HCT116 (cell line): Measurements from ENCODE around the gene SLC12A5. TPM values are rescaled to one million over a fixed set of nuclear protein-coding genes. Genes with fewer than 3 reads are reported as not detected.

Experiments
- ATAC-seq: fragments of 200-7000 bp; cut with Tn5 transposase; 2 replicates; pipeline ENCODE4 v1.9.1; 2020; ENCODE audit warnings: mild to moderate bottlenecking, moderate library complexity
- BruUV-seq: library from RNA; stranded (reverse); fragments of 400-500 nt; replicated peaks from 2 replicates; lab custom pipeline; 2021; lab: Mats Ljungman, UMichigan
- CTCF ChIA-PET: fragments of 300-600 bp; sonication (Branson Sonifier 250); formaldehyde crosslinking; loops from one replicate; lab custom pipeline; 2021; ENCODE audit warnings: antibody characterized with exemption; lab: Charles Lee
- POLR2A ChIA-PET: fragments of 300-600, 350-600 bp; sonication (Branson Sonifier 250); formaldehyde crosslinking; loops from one replicate; lab custom pipeline; 2021; ENCODE audit warnings: antibody characterized with exemption; lab: Charles Lee
- RAD21 ChIA-PET, 2 experiments: fragments of 300-600 bp; sonication (Branson Sonifier 250); formaldehyde crosslinking; loops; one replicate each; lab custom pipeline; 2023; ENCODE audit warnings: low total read pairs in 2 of 2; ENCODE audit not compliant: uncharacterized antibody in 2 of 2, unreplicated experiment in 2 of 2, low non-redundant PET in 1 of 2; lab: Charles Lee
- DNase-seq: peaks from one replicate; pipeline ENCODE4 v3.0.0-alpha.2; 2010; ENCODE audit warnings: low read depth, low spot score
- H2AFZ ChIP-seq: fragments of 200-600 bp; shearing (Covaris generic), sonication (generic); 2 replicates; pipeline ENCODE4 v1.6.1; 2017; ENCODE audit warnings: low read depth, mixed run types, mixed read lengths, antibody characterized with exemption, low read length; ENCODE audit not compliant: poor library complexity, severe bottlenecking
- H3K27ac ChIP-seq: 2 replicates; pipeline ENCODE4 v1.5.1; 2012; ENCODE audit warnings: low read depth, low read length
- H3K27me3 ChIP-seq: fragments of 200-600 bp; sonication (generic); 2 replicates; pipeline ENCODE4 v1.6.1; 2016; ENCODE audit warnings: mixed run types, low read length, mixed read lengths; ENCODE audit not compliant: insufficient read depth
- H3K36me3 ChIP-seq, 2 experiments: fragments of 200-500 bp in 1 of 2; fragments of 200-600 bp in 1 of 2; sonication (Bioruptor generic) in 1 of 2; sonication (generic) in 1 of 2; 2 replicates each; pipeline versions ENCODE4 v1.5.1 to v1.6.1; 2014 to 2016; ENCODE audit warnings: low read length in 2 of 2, inconsistent platforms in 1 of 2, mixed read lengths in 1 of 2, mixed run types in 1 of 2; ENCODE audit not compliant: insufficient read depth in 2 of 2, control insufficient read depth in 1 of 2
- H3K4me1 ChIP-seq, 2 experiments: fragments of 200-600 bp in 1 of 2; sonication (generic) in 1 of 2; 2 replicates each; pipeline versions ENCODE4 v1.5.1 to v1.6.1; 2012 to 2017; ENCODE audit warnings: low read length in 2 of 2, inconsistent platforms in 1 of 2, mild to moderate bottlenecking in 1 of 2, mixed read lengths in 1 of 2, mixed run types in 1 of 2, moderate library complexity in 1 of 2; ENCODE audit not compliant: insufficient read depth in 2 of 2, control insufficient read depth in 1 of 2
- H3K4me2 ChIP-seq: fragments of 200-600 bp; sonication (generic); 2 replicates; pipeline ENCODE4 v1.6.1; 2017; ENCODE audit warnings: mixed run types, low read length, mixed read lengths
- H3K4me3 ChIP-seq, 2 experiments: fragments of 200-600 bp in 1 of 2; sonication (generic) in 1 of 2; replicated peaks in 1 of 2; 2 replicates each; pipeline ENCODE4 v1.5.1; 2011 to 2016; ENCODE audit warnings: low read length in 2 of 2, control low read depth in 1 of 2, low read depth in 1 of 2, mild to moderate bottlenecking in 1 of 2, mixed read lengths in 1 of 2, mixed run types in 1 of 2
- H3K79me2 ChIP-seq: fragments of 200-600 bp; sonication (generic); 2 replicates; pipeline ENCODE4 v1.6.1; 2017; ENCODE audit warnings: mild to moderate bottlenecking, mixed run types, low read length, moderate library complexity, mixed read lengths; ENCODE audit not compliant: insufficient read depth
- H3K9ac ChIP-seq: fragments of 200-600 bp; sonication (generic); 2 replicates; pipeline ENCODE4 v1.6.1; 2016; ENCODE audit warnings: low read length, mixed read lengths
- H3K9me2 ChIP-seq: fragments of 200-600 bp; sonication (generic), shearing (Covaris generic); 2 replicates; pipeline ENCODE4 v1.6.1; 2017; ENCODE audit warnings: mixed run types, mild to moderate bottlenecking, moderate library complexity; ENCODE audit not compliant: insufficient read depth
- H3K9me3 ChIP-seq, 2 experiments: fragments of 200-500 bp in 1 of 2; fragments of 200-600 bp in 1 of 2; sonication (Bioruptor generic) in 1 of 2; sonication (generic) in 1 of 2; 2 replicates each; pipeline ENCODE4 v1.6.1; 2014 to 2017; ENCODE audit warnings: low read length in 2 of 2, mixed read lengths in 2 of 2, inconsistent platforms in 1 of 2, low read depth in 1 of 2, mild to moderate bottlenecking in 1 of 2, mixed run types in 1 of 2, moderate library complexity in 1 of 2; ENCODE audit not compliant: control insufficient read depth in 1 of 2, insufficient read depth in 1 of 2
- H4K20me1 ChIP-seq: fragments of 200-600 bp; sonication (generic), shearing (Covaris generic); 2 replicates; pipeline ENCODE4 v1.6.1; 2017; ENCODE audit warnings: mixed run types, mild to moderate bottlenecking, moderate library complexity; ENCODE audit not compliant: insufficient read depth
- ATF3 ChIP-seq: IDR thresholded peaks from 2 replicates; pipeline ENCODE4 v1.6.1; 2012
- JUND ChIP-seq: IDR thresholded peaks from 2 replicates; pipeline ENCODE4 v1.6.1; 2012
- RAD21 ChIP-seq: IDR thresholded peaks from 2 replicates; pipeline ENCODE4 v1.6.1; 2012; ENCODE audit warnings: low read depth, mild to moderate bottlenecking
- SP1 ChIP-seq: IDR thresholded peaks from 2 replicates; pipeline ENCODE4 v1.6.1; 2012; ENCODE audit warnings: low read depth
- ZNF274 ChIP-seq: fragments of 200-500 bp; sonication (Bioruptor generic); IDR thresholded peaks from 2 replicates; pipeline ENCODE4 v1.6.1; 2014; ENCODE audit warnings: mild to moderate bottlenecking, low read depth, low read length, inconsistent platforms
- intact Hi-C: fragments of 100-400 bp; cut with micrococcal nuclease; formaldehyde crosslinking; loops from 2 replicates; pipeline ENCODE4 v1.10.0; 2022
- total RNA-seq: library from RNA; stranded (reverse); gene quantifications from one replicate; pipeline ENCODE4 v1.2.1, GENCODE V29; 2021; ENCODE audit not compliant: unreplicated experiment
- TF ChIP-seq, protein P1 (sequence below): IDR thresholded peaks from 2 replicates; pipeline ENCODE4 v1.6.1; 2011; ENCODE audit warnings: mild to moderate bottlenecking, low read length, moderate library complexity; ENCODE audit not compliant: insufficient replicate concordance; ENCODE audit errors: extremely low read depth

SLC12A5 gene
- total RNA-seq, 1 experiment from 2014 or later: 1.9 TPM

GRCh38 chr20:46057856-46058598 is 29.0 kb downstream of the SLC12A5 start:
- Histone ChIP-seq H3K36me3 (peaks cover 7 to 18% of the 10 kb centered on the region in 2 experiments; a peak in 3 of 4 replicates), H3K9ac (no peak overlapping the region), H2AFZ (no peak overlapping the region), H3K4me2 (no peak overlapping the region), H3K9me2 (no peaks in the 10 kb centered on the region), H4K20me1 (no peaks in the 10 kb centered on the region), H3K79me2 (no peaks in the 10 kb centered on the region), H3K4me3 (no peak overlapping the region), H3K9me3 (no peaks in the 10 kb centered on the region), H3K4me1 (no peaks in the 10 kb centered on the region), H3K27ac (no peak overlapping the region), H3K27me3 (peaks cover 7% of the 10 kb centered on the region; the same call in 1 of the 2 replicates)
- CTCF ChIA-PET: no interaction called here
- no TSS peak for BruUV-seq
- TF ChIP-seq ZNF274: no peak
- TF ChIP-seq JUND: no peak
- no peak for TF ChIP-seq RAD21
- TF ChIP-seq ATF3: no peak
- no peak for TF ChIP-seq SP1
- TF ChIP-seq, protein P1, sequence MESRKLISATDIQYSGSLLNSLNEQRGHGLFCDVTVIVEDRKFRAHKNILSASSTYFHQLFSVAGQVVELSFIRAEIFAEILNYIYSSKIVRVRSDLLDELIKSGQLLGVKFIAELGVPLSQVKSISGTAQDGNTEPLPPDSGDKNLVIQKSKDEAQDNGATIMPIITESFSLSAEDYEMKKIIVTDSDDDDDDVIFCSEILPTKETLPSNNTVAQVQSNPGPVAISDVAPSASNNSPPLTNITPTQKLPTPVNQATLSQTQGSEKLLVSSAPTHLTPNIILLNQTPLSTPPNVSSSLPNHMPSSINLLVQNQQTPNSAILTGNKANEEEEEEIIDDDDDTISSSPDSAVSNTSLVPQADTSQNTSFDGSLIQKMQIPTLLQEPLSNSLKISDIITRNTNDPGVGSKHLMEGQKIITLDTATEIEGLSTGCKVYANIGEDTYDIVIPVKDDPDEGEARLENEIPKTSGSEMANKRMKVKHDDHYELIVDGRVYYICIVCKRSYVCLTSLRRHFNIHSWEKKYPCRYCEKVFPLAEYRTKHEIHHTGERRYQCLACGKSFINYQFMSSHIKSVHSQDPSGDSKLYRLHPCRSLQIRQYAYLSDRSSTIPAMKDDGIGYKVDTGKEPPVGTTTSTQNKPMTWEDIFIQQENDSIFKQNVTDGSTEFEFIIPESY: no peak
- POLR2A ChIA-PET: no interaction called here
- RAD21 ChIA-PET: no interaction called here
- ATAC-seq: no peak
- intact Hi-C loops: no loop called here
- DNase-seq: no peak
